ENCODE measurements around the gene RCOR2. TPM values are rescaled to one million over a fixed set of nuclear protein-coding genes. Genes with fewer than 3 reads are reported as not detected.

Gene RCOR2
- total and polyA plus RNA-seq, 2 of the 13 experiments (the other 11 are each of a cell fraction or from before 2014, with no cell fraction given) = 8.3 to 8.5 TPM

- TF ChIP-seq GATAD2A (CRISPR knock-in tag; IDR thresholded peaks at IDR 0.05) = 0 out of 2 replicates have a peak, but pooled peaks have one; percentile 13
- TF ChIP-seq, protein P1, sequence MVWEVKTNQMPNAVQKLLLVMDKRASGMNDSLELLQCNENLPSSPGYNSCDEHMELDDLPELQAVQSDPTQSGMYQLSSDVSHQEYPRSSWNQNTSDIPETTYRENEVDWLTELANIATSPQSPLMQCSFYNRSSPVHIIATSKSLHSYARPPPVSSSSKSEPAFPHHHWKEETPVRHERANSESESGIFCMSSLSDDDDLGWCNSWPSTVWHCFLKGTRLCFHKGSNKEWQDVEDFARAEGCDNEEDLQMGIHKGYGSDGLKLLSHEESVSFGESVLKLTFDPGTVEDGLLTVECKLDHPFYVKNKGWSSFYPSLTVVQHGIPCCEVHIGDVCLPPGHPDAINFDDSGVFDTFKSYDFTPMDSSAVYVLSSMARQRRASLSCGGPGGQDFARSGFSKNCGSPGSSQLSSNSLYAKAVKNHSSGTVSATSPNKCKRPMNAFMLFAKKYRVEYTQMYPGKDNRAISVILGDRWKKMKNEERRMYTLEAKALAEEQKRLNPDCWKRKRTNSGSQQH (CRISPR knock-in tag; IDR thresholded peaks at IDR 0.05; ENCODE audit: low read depth) = 0 out of 2 replicates have a peak, but pooled peaks have one; percentile 45
- no peak for TF ChIP-seq NR2F6 (IDR thresholded peaks at IDR 0.05)
- TF ChIP-seq NR2F6 (CRISPR knock-in tag; IDR thresholded peaks at IDR 0.05) = peak; percentile 58; the same call in 1 of the 2 replicates
- TF ChIP-seq ZFX (CRISPR knock-in tag; IDR thresholded peaks at IDR 0.05; ENCODE audit: low read depth) = peak; percentile 37
- peak; percentile 41; the same call in 1 of the 2 replicates for TF ChIP-seq FOSL2 (CRISPR knock-in tag; IDR thresholded peaks at IDR 0.05)
- TF ChIP-seq, protein P2, sequence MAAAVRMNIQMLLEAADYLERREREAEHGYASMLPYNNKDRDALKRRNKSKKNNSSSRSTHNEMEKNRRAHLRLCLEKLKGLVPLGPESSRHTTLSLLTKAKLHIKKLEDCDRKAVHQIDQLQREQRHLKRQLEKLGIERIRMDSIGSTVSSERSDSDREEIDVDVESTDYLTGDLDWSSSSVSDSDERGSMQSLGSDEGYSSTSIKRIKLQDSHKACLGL (CRISPR knock-in tag; IDR thresholded peaks at IDR 0.05) = 0 out of 2 replicates have a peak, but pooled peaks have one; percentile 53
- peak; percentile 65 for TF ChIP-seq HDAC2 (CRISPR knock-in tag; IDR thresholded peaks at IDR 0.05)
- TF ChIP-seq ZNF772 (CRISPR knock-in tag; IDR thresholded peaks at IDR 0.05) = no peak; the same call in none of the 2 replicates
- peak; percentile 10; the same call in 1 of the 3 replicates for TF ChIP-seq MXI1 (IDR thresholded peaks at IDR 0.05; ENCODE audit: borderline replicate concordance, low read depth, low read length)
- peak; percentile 49 for TF ChIP-seq TBX2 (CRISPR knock-in tag; IDR thresholded peaks at IDR 0.05; ENCODE audit: borderline replicate concordance)
- TF ChIP-seq PHF5A (CRISPR knock-in tag; IDR thresholded peaks at IDR 0.05; ENCODE audit: low read depth, unreplicated experiment) = no peak
- peak; percentile 52; the same call in 1 of the 2 replicates for TF ChIP-seq ELF3 (CRISPR knock-in tag; IDR thresholded peaks at IDR 0.05)
- TF ChIP-seq TSC22D2 (CRISPR knock-in tag; IDR thresholded peaks at IDR 0.05; ENCODE audit: borderline replicate concordance) = 0 out of 2 replicates have a peak, but pooled peaks have one; percentile 17
- TF ChIP-seq, protein P3, sequence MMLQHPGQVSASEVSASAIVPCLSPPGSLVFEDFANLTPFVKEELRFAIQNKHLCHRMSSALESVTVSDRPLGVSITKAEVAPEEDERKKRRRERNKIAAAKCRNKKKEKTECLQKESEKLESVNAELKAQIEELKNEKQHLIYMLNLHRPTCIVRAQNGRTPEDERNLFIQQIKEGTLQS (CRISPR knock-in tag; IDR thresholded peaks at IDR 0.05) = no peak
- peak; percentile 62; the same call in 1 of the 2 replicates for TF ChIP-seq ZFP82 (CRISPR knock-in tag; IDR thresholded peaks at IDR 0.05; ENCODE audit: borderline replicate concordance)
- TF ChIP-seq ZFP41 (CRISPR knock-in tag; IDR thresholded peaks at IDR 0.05; ENCODE audit: borderline replicate concordance) = peak; percentile 78; the same call in 1 of the 2 replicates
- 0 out of 2 replicates have a peak, but pooled peaks have one; percentile 48 for TF ChIP-seq ZMYM3 (CRISPR knock-in tag; IDR thresholded peaks at IDR 0.05)
- peak; percentile 76; the same call in 1 of the 2 replicates for TF ChIP-seq HNRNPL (IDR thresholded peaks at IDR 0.05; ENCODE audit: low read depth, low read length)
- TF ChIP-seq ZNF749 (CRISPR knock-in tag; IDR thresholded peaks at IDR 0.05; ENCODE audit: borderline replicate concordance) = no peak
- peak; percentile 83 for TF ChIP-seq U2AF1 (optimal IDR thresholded peaks at IDR 0.05; ENCODE audit: low read depth, low read length)
- TF ChIP-seq GMEB1 (CRISPR knock-in tag; IDR thresholded peaks at IDR 0.05; ENCODE audit: borderline replicate concordance) = 0 out of 2 replicates have a peak, but pooled peaks have one; percentile 15
- TF ChIP-seq, protein P4, sequence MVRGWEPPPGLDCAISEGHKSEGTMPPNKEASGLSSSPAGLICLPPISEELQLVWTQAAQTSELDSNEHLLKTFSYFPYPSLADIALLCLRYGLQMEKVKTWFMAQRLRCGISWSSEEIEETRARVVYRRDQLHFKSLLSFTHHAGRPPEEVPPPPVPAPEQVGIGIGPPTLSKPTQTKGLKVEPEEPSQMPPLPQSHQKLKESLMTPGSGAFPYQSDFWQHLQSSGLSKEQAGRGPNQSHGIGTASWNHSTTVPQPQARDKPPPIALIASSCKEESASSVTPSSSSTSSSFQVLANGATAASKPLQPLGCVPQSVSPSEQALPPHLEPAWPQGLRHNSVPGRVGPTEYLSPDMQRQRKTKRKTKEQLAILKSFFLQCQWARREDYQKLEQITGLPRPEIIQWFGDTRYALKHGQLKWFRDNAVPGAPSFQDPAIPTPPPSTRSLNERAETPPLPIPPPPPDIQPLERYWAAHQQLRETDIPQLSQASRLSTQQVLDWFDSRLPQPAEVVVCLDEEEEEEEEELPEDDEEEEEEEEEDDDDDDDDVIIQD (CRISPR knock-in tag; IDR thresholded peaks at IDR 0.05; ENCODE audit: low read depth) = 0 out of 2 replicates have a peak, but pooled peaks have one; percentile 23
- TF ChIP-seq ZNF552 (CRISPR knock-in tag; IDR thresholded peaks at IDR 0.05; ENCODE audit: borderline replicate concordance) = 0 out of 2 replicates have a peak, but pooled peaks have one; percentile 29
Measured at GRCh38 chr11:63919267-63920125, 2.5 kb upstream of the RCOR2 start (continued).

Data from HepG2 (cell line).